ENCODE data around the gene PLAAT5. TPM values are rescaled to one million over a fixed set of nuclear protein-coding genes. Genes with fewer than 3 reads are reported as not detected.

Gene PLAAT5
- total and polyA plus RNA-seq, 2 of the 4 experiments (the other 2 are of a cell fraction): not detected

DNA sequence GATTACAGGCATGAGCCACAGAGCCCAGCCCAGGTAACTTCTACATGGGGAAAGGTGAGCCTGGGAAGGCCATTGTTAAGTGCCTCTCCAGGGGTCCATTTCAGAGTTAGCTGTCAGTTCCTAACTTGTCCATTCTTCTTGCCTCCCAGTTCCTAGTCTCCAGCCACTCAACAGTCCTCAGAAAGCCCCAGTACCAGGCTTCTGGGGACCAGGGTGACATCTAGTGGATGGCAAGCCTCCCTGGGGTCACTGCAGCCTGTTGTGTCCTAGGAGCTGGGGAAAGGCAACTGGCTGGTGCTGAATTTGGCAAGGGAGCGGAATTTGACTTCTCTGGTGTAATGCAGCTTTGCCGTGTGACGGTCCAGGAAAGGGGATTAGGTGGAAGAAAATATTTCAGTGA is 17.0 kb upstream of the PLAAT5 start:
- no peak for DNase-seq
- Histone ChIP-seq H3K14ac (replicated peaks; ENCODE audit: low read depth, low read length) (no peak overlapping the region), H4K8ac (ENCODE audit: low read depth in 2 of 2, low read length in 2 of 2) (no peak overlapping the region), H3K18ac (ENCODE audit: low read depth, low read length) (no peak overlapping the region), H3K9me3 (ENCODE audit: control insufficient read depth, insufficient read depth, low read length) (no peaks in the 10 kb centered on the region), H3K23ac (ENCODE audit: low read depth, low read length) (no peak overlapping the region), H4K91ac (ENCODE audit: insufficient read depth, low read depth, low read length) (no peak overlapping the region), H3K79me1 (ENCODE audit: low read depth in 1 of 2, low read length in 2 of 2) (no peaks in the 10 kb centered on the region), H3K4ac (ENCODE audit: low read depth, low read length) (no peak overlapping the region), H3K27me3 (ENCODE audit: control insufficient read depth, insufficient read depth, low read length) (peaks cover 3% of the 10 kb centered on the region), H3K56ac (ENCODE audit: extremely low read depth, insufficient read depth, low read length) (no peak overlapping the region), H2AK9ac (replicated peaks; ENCODE audit: low read depth, low read length, poor library complexity) (no peak overlapping the region), H3K4me1 (ENCODE audit: control insufficient read depth, insufficient read depth, low read length) (no peaks in the 10 kb centered on the region), H3K4me3 (ENCODE audit: insufficient read depth, low read depth, low read length) (no peak overlapping the region), H3K4me2 (ENCODE audit: low read depth, low read length) (no peak overlapping the region), H3K9me1 (ENCODE audit: insufficient read depth, low read length) (no peaks in the 10 kb centered on the region), H3K36me3 (ENCODE audit: control insufficient read depth, insufficient read depth, low read length) (no peaks in the 10 kb centered on the region), H2BK20ac (ENCODE audit: low read depth, low read length) (no peak overlapping the region), H2BK5ac (ENCODE audit: low read depth, low read length, poor library complexity, severe bottlenecking) (no peak overlapping the region), H4K5ac (ENCODE audit: low read depth, low read length) (no peak overlapping the region), H3K27ac (ENCODE audit: insufficient read depth, low read length) (no peak overlapping the region), H2BK120ac (ENCODE audit: low read depth, low read length) (no peak overlapping the region), H2BK15ac (ENCODE audit: low read depth, low read length) (no peak overlapping the region), H4K20me1 (ENCODE audit: insufficient read depth, low read length) (no peaks in the 10 kb centered on the region), H2AK5ac (ENCODE audit: low read depth, low read length) (no peak overlapping the region), H3K9ac (ENCODE audit: low read depth, low read length) (no peak overlapping the region), H2AFZ (replicated peaks; ENCODE audit: low read length, poor library complexity) (no peak overlapping the region)
- no TSS peak for BruUV-seq (replicated peaks)
- ChIA-PET POLR2A (ENCODE audit: unreplicated experiment) (no interaction called here), CTCF (interaction anchor here (0.6 kb wide), 1 partner anchor 15 kb away, joined by 3 read pairs; no protein-coding TSS in a partner anchor)
- ATAC-seq (ENCODE audit: low read depth): peak; percentile 44; the same call in 1 of the 2 replicates
- dilution Hi-C loops (cut with HindIII; ENCODE audit: low sequenced_read_pairs, unreplicated experiment): no loop called here
- intact Hi-C loops (cut with micrococcal nuclease): no loop called here
- in situ Hi-C loops (cut with MboI; ENCODE audit: low sequenced_read_pairs): no loop called here
- no CpG with 5 or more reads among the region's 3 CpGs for WGBS, 2 experiments (ENCODE audit: extremely low coverage in 2 of 2, insufficient read length in 1 of 2)
- no peak for TF ChIP-seq FOS (IDR thresholded peaks at IDR 0.05; ENCODE audit: low read depth, low read length)
- TF ChIP-seq, protein P1, sequence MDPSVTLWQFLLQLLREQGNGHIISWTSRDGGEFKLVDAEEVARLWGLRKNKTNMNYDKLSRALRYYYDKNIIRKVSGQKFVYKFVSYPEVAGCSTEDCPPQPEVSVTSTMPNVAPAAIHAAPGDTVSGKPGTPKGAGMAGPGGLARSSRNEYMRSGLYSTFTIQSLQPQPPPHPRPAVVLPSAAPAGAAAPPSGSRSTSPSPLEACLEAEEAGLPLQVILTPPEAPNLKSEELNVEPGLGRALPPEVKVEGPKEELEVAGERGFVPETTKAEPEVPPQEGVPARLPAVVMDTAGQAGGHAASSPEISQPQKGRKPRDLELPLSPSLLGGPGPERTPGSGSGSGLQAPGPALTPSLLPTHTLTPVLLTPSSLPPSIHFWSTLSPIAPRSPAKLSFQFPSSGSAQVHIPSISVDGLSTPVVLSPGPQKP (IDR thresholded peaks at IDR 0.05; ENCODE audit: borderline replicate concordance, low read depth, low read length): no peak
- TF ChIP-seq MXI1 (IDR thresholded peaks at IDR 0.05; ENCODE audit: borderline replicate concordance, low read depth, low read length): no peak
- TF ChIP-seq, protein P2, sequence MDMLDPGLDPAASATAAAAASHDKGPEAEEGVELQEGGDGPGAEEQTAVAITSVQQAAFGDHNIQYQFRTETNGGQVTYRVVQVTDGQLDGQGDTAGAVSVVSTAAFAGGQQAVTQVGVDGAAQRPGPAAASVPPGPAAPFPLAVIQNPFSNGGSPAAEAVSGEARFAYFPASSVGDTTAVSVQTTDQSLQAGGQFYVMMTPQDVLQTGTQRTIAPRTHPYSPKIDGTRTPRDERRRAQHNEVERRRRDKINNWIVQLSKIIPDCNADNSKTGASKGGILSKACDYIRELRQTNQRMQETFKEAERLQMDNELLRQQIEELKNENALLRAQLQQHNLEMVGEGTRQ (IDR thresholded peaks at IDR 0.05; ENCODE audit: low read depth, low read length): no peak
- no peak for TF ChIP-seq NFE2L2 (IDR thresholded peaks at IDR 0.05; ENCODE audit: low read depth, low read length)
- TF ChIP-seq, protein P3, sequence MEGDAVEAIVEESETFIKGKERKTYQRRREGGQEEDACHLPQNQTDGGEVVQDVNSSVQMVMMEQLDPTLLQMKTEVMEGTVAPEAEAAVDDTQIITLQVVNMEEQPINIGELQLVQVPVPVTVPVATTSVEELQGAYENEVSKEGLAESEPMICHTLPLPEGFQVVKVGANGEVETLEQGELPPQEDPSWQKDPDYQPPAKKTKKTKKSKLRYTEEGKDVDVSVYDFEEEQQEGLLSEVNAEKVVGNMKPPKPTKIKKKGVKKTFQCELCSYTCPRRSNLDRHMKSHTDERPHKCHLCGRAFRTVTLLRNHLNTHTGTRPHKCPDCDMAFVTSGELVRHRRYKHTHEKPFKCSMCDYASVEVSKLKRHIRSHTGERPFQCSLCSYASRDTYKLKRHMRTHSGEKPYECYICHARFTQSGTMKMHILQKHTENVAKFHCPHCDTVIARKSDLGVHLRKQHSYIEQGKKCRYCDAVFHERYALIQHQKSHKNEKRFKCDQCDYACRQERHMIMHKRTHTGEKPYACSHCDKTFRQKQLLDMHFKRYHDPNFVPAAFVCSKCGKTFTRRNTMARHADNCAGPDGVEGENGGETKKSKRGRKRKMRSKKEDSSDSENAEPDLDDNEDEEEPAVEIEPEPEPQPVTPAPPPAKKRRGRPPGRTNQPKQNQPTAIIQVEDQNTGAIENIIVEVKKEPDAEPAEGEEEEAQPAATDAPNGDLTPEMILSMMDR (conservative IDR thresholded peaks at IDR 0.05; ENCODE audit: low read depth, low read length): no peak
- TF ChIP-seq SMC3 (IDR thresholded peaks at IDR 0.05; ENCODE audit: low read depth, low read length): no peak
- no peak for TF ChIP-seq MAZ (IDR thresholded peaks at IDR 0.05; ENCODE audit: borderline replicate concordance, low read depth, low read length)
- TF ChIP-seq POLR2A (IDR thresholded peaks at IDR 0.05; ENCODE audit: low read depth, low read length): no peak
- no peak for TF ChIP-seq CHD1 (IDR thresholded peaks at IDR 0.05; ENCODE audit: low read depth, low read length)
- TF ChIP-seq RCOR1 (IDR thresholded peaks at IDR 0.05; ENCODE audit: insufficient replicate concordance, low read length): no peak
- TF ChIP-seq BHLHE40 (IDR thresholded peaks at IDR 0.05; ENCODE audit: low read depth, low read length): no peak
- no peak for TF ChIP-seq MAFK (IDR thresholded peaks at IDR 0.05; ENCODE audit: low read depth, low read length)
- no peak for TF ChIP-seq CEBPB (IDR thresholded peaks at IDR 0.05; ENCODE audit: low read depth, low read length)
- TF ChIP-seq RFX5 (IDR thresholded peaks at IDR 0.05; ENCODE audit: low read depth, low read length): no peak
- TF ChIP-seq RAD21 (IDR thresholded peaks at IDR 0.05; ENCODE audit: low read length): no peak
